ENCODE measurements around the gene CREB5.
A peak's percentile ranks its signal among the peaks of the same experiment; 100 is the strongest.

The CREB5 gene

DNA sequence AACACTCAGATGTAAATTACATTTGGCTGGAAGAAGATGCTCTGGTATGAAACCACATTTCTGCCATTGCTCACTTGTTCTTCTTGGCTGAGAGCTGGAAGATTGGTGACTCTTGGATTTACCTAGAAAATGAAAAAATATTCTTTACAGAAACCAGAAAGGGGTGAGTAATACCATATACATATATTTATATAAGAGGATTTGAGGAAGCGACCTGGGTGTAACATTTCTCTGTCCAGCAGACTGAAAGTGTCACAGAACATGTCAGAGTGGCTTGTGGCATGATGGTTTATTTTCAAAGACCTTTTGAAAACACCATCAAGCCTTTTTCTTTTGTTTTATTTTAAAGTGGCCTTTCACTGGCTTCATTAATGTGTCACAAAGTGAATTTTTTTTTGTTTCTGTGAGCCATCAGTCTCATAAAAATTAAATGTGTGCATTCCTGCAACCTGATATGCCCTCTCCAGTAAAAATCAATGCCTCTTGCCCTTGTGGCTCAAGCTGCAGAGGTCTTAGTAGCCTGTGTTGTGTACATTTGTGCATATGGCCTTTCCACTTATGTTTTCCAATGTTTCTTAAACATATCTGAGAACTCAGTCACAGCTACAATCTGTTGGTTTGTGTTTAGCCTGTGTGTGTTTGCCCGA lies 23.5 kb downstream of the CREB5 start:
- no peak for DNase-seq (ENCODE audit: low read depth)

DNA sequence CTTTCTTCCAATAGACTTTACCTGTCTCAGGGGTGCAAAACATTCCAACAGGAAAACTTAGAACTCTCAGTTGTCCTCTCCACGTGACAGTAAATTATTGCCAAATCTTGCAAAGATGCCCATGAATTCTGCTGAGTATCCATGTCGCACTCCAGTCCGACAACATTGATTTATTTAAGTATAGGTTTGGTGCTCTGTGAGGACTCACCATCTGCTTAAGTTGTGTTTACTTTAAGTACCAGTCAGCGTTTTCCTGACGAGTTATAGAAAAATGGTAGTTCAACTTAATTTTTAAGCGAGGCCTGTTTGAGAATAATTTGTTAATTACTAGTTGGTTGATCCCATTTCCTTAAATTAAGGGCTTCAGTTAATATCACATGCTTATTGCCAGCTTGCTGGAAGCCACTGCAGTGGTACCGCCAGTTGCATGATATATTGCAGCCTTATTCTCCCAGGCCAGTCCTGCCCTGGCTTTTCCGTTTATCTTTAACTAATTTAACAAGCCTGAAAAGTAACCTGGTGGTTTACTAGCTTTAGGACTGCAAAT lies 27.8 kb downstream of the CREB5 start:
- no peak for DNase-seq (ENCODE audit: low read depth)

DNA sequence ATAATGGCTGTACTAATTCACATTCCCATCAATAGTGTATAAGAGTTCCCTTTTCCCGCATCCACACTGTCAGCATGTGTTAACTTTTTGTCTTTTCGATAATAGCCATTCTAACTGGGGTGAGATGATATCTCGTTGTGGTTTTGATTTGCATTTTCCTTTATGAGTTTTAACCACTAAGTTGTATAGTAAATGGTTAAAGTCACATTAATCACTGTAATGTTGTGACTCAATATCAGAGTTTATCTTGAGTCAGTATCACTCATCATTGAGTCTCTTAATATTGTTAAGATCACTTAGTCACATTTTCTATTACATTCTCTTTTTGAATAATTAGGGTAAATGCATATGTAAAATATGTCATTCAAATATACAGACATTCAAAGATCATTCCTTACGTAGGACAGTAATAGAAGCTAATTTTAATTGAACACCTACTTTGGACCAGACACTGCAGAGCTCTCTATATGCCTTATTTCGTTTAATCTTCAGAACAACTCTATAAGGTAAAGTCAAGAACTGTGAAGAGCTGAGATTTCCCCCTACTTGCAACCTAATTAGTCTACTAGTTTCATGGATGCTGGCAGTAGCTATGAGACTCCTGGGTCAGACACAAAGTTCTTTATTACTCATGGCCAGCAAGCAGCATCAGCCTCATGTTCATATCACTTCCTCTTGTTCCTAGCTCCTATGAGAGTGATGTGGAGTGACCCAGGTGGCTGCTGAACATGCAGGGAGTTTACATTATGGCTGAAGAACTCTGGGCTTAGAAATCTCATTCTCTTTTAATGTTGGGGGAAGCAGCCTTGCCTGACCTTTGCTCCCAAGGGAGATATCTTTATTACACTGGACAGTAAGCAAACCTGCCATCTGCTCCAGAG lies 30.5 kb downstream of the CREB5 start:
- DNase-seq (ENCODE audit: low read depth) = peak; percentile 31

DNA sequence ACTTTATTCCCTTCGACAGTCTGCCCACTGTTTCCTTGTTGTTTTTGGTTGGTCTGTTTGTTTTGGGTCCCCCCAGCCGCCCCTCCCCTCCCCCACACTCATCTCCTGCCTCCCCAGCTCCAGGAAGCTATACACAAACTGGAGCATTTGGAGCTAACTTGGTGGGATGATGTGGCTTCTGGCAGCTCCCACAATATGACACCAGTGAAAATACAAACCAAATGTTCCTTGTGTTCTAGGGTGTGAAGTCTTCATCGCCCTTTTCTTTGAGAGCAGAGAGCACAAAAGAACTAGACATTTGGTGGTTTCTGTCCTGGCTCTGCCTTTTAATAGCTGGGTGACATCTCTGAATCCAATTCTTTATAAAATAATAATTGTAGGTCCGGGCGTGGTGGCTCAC lies 33.8 kb downstream of the CREB5 start:
- DNase-seq (ENCODE audit: low read depth) = no peak

DNA sequence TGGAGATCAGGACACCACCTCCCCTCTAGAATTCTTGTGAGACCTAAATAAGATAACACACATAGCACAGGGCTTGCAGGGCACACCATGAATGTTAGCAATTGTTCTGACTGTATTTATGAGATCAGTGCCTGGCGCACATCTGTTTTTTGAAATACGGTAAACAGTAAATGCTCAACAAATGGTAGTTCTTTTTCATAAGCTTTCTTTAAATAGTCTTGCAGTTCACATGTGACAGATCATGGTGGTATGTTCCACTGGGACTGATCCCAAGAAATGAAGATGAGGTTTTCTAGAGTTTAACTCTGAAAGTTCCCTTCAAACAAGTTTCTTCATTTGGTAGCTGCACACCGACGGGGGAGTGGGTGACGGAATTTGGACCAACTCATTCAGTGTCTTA lies 34.8 kb downstream of the CREB5 start:
- DNase-seq (ENCODE audit: low read depth) = no peak

DNA sequence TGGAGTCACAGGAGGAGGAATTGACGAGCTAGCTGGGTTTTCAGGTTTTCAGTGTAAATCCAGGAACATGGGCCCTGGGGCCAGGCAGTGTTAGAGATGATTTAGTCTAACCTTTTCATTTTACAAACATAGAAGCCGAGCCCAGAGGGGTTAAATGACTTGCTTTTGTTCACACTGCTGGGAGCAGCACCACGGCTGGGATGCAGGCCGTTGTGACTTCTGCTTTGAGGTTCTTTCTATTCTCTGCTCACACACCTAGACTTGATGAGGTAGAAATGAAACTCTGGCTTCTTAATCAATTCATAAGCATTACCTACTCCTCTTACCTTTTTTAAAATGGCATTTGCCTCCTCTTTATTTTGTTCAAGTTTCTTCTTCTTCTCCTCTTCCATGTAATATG lies 36.4 kb downstream of the CREB5 start:
- no peak for DNase-seq (ENCODE audit: low read depth)

DNA sequence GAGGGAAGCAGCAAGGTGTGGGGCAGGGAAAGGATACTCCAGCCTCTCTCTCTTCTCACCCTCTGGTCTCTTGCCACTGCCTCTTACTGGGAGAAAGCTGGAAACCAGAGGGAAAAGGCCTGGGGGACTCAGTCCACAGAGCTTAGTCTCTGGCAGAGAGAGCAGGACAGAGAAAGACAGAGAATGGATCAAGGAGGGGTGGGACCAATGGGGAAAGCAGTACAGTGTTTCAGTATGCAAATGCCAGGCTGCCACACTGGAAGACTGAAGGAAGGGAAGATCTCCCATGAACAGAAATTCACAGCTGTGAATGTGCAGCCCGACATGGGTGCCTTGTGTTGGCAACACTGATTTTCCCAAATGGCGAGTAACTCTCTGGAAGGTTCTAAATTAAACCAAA lies 40.4 kb downstream of the CREB5 start:
- no peak for DNase-seq (ENCODE audit: low read depth)

DNA sequence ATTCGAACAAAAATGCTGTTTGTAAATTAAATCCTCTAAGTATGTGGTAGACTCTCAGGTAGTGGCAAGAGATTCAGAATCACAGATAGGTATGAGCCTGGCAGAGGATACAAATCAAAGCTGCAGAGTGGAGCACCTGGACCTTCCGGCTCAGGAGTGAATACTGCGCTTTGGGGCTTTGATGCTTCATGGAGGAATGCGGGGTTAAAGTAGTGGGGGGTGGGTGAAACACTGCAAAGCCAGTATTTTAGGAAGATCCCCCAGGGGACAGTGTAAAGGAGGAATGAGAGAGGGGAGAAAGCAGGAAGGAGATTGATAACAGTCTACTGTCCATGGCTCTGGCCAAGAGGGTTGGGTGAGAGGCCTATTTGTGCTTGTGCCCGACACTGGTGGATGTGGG lies 43.2 kb downstream of the CREB5 start:
- no peak for DNase-seq (ENCODE audit: low read depth)

DNA sequence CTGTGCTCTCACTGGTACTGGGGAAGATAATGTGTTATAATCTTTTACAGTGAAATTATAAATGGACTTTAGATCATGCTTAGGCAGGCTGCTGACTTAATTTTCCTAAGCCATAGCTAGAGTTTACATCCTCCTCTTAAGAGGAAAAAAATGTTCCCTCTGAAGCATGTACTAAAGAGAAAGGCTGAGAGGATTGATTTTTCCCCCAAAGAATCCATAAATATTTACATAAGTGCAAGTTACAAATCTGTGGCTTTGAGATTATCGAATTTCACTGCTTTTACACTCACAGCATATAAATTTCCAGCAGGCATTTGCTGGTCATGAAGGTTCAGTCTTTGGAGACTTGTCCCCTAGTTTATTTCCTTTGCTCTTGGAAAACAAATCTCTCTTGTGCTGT lies 43.7 kb downstream of the CREB5 start:
- no peak for DNase-seq (ENCODE audit: low read depth)

DNA sequence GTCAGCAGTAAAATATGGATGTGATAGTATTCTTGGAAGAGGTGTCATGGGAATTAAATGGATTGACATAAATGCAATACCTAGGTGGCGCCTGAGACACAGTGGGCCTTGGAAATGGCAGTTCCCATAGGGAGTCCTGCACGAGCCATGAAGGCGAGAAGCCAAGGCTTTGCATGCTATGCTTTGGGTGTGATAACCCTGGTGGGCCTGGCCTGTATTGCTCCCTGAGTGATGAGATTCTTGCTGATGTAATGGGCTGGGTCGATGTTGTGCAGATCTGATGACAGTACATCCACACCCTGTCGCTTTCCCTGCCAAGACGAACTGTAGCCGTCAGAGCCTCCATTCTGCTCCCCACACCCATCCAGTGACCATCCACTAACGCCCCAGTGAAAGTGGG lies 46.4 kb downstream of the CREB5 start:
- no peak for DNase-seq (ENCODE audit: low read depth)

DNA sequence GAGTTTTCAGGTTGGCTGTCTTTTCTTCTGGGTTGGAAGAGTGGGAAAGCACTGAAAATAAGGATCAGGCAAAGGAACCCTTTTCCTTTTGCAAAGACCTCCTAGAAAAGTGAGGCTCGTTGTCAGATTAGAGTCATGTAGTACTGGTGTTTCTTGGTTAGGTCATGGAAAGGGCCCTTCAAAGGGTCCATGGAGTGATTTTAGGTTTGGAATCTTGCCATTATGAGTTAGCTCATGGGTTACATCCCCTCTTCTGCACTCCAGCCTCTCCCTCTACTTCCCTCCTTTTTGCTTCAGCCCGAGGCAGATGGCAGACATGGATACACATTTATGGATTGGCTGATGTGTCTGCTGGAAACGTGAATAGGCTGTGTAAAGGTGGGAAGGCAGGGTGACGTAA lies 47.0 kb downstream of the CREB5 start:
- no peak for DNase-seq (ENCODE audit: low read depth)

DNA sequence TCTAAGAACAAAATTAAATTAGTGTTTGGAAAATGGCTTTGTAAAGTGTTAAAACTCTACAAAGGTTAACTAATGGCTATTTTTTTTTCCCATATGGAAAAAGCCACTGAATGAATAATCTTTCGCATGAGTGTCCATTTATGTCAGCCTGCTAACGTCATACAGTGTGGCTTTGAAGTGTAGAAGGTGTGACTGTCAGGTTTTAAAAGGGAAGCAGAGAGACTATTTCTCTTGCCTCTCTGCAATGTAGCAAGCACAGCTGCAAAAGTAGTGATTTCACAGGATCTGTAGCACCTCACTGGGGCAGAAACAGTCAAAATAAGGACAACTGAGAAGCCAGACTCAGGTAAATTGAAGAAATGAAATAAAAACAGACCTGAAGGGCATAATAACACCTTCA lies 53.4 kb downstream of the CREB5 start:
- DNase-seq (ENCODE audit: low read depth) = no peak

DNA sequence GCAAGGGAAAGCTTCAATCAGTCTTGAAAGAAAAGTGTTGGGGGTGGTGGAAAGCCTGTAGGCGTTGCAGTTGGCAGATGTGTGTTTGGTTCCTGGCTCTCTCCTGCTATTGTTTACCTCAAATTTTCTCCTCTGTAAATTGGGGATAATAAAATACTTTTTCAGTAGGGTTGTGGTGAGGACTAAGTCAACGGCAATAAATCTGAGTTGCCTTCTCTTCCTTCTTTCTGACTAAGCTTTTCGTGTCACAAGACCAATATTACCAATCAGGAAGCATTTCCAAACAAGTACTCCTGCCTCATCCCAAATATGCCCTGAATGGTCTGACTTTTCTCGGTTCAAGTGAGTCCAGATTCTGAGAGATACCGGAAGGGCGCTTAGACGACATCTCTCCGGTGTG lies 54.0 kb downstream of the CREB5 start:
- no peak for DNase-seq (ENCODE audit: low read depth)

DNA sequence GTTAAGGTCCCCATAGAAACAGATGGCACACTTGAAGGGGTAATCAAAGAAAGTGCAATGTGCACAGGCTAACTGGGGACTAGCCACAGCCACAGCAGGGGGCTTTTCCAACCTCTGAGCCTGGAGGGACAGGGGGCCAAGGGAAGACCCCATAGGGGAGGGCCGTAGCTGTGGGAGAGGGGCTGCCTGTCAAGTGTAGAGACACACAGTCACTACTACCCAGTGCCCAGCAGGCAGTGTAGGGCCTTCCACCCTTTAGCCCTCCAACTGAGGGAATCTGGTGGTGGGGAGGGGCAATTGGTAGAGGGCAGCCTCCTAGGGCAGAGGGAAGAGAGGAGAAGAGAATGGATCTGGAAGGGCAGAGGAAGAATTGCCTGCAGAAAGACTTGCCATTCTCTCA lies 54.6 kb downstream of the CREB5 start:
- no peak for DNase-seq (ENCODE audit: low read depth)

DNA sequence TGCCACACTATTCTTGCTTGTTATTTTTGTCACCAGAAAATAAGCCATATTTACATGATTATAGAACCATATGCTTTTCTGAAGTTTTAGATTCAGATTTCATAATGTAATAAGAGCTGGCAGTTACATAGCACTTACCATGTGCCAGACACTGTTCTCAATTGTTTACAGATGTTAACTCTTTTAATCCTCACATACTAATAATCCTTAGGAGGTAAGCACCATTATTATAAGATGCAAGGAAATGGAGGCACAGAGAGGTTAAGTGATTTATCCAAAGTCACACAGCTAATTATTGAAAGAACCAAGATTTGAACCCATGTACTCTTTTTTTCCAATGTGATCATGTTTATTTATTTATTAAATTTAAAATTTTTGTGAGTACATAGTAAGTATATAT lies 57.2 kb downstream of the CREB5 start:
- DNase-seq (ENCODE audit: low read depth) = no peak

DNA sequence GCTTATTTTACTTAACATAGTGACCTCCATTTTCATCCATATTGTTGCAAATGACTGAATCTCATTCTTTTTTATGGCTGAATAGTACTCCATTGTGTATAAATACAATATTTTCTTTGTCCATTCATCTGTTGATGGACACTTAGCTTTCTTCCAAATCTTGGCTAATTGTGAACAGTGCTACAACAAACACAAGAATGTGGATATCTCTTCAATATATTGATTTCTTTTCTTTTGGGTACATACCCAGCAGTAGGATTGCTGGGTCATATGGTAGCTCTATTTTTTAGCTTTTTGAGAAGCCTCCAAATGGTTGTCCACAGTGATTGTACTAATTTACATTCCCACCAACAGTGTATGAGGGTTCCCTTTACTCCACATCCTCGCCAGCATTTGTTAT lies 58.0 kb downstream of the CREB5 start:
- no peak for DNase-seq (ENCODE audit: low read depth)

DNA sequence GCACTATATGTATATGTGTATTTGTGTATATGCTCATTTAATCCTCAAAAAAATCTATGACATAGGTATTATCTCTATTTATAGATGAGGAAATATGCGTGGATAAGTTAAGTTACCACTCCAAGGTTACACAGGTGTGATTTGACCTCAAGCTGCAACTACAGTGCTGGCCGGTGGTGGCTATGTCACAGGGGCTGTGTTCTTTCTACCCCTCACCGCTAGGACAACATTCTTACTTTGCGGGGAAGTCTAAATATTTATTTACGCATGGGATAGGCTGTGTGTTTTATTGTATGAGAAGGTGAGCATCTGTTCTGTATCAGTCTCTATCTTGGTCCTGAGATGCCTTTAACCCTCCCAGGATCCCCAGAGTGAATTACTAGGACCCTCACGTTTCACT lies 60.0 kb downstream of the CREB5 start:
- DNase-seq (ENCODE audit: low read depth) = no peak

DNA sequence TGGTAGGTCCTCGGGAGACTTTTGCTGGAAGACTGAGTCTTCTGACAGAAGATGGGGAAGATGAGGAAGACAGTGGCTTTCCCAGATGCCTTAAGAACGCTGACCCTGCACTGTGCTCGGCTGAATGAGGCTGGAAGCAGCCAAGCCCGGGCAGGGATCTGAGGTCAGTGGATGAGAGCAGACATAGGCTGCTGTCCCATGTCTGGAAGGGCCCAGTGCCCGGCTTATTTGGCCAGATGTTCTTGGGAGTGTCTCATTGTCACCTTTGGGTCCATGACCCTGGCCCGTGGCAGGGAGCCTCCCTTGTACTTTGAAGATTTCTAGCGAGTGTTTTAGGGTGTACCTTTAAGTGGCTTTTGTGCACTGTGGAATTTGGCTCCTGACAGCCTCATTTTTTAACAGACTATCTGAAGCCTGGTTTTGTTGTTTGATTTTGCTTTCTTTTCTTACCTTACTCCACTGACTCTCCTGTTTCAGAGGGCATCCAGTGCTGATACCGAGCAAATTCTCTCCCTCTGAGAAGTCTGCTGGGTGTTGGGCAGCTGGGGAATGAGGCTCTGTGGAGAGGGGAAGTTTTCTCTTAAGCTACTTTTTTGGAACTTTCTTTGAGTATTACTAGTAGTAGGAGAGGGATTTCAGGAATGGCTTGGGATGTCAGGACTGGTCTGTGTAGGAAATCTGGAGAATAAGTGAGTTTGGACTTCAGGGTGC lies 61.4 kb downstream of the CREB5 start:
- DNase-seq (ENCODE audit: low read depth) = no peak

DNA sequence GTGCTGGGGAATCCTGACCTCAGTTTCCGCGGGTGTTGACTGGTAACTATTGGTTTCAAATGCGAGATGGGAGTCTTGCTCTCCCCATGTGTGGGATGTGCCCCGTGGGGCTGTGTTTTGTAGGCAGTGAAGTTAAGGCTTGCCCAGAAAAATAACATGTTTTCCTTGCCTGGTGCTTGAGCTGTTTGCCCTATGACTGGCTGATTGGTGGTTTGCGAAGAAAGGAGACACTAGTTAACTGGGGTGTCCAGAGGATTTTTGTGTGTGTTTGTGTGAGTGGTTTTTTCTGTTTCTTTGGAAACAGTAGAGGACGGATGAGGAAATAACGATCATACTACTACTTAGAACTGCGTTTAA lies 61.9 kb downstream of the CREB5 start:
- no peak for DNase-seq (ENCODE audit: low read depth)

DNA sequence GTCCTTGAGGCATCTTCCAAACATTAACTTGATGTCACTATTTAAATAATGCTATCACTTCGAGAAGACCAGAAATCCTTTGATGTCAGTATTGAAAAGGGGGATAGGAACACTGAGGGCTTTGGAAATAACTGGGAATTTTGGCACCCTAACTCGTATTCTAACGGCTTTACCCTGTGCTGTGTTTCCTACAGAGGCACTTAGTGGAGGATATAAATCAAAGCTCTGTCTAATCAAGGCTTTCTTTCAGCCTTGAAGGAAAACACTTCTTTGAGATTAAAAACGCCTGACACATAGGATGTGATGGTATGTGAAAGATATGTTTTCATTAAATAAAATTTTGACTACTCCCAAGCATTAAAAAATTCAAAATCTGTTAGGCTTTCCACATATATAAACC lies 62.3 kb downstream of the CREB5 start:
- no peak for DNase-seq (ENCODE audit: low read depth)

DNA sequence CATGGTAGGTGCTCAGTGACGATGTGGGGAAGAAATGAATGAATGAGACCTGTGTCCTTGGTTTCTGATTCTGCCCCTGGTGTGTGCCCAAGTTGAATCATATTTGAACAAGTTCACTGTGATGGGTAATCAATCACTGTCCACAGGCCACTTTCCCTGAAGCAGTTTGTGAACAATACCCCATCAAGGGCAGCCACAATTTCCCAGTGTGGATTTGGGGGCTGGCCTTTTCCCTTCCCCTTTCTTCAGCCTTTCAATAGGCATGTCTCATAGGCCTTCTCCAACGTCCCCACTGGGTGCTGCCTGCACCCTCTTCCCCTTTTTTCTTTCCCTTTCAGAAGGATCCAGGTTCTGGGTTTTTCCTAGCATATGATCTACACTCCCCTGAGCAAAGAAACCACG lies 64.7 kb downstream of the CREB5 start:
- no peak for DNase-seq (ENCODE audit: low read depth)

DNA sequence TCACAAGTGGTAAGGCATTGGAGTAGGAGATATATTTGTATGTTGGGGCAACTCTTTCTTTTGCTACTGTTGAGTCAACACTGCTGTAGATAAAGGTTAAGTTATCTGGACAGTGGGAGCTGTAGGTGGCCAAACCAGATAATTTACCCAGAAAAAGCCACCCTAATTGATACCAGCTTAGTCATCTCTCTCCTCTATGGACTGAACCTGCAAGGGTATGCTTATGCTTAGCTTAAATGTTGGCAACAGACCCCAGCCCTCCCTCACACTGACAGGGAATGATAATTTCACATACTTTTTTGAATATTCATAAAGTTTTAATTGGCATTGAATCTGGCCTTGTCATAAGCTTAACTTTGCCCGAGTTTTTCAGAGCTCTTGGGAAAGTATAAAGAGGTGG lies 66.3 kb downstream of the CREB5 start:
- DNase-seq (ENCODE audit: low read depth) = peak; percentile 8

DNA sequence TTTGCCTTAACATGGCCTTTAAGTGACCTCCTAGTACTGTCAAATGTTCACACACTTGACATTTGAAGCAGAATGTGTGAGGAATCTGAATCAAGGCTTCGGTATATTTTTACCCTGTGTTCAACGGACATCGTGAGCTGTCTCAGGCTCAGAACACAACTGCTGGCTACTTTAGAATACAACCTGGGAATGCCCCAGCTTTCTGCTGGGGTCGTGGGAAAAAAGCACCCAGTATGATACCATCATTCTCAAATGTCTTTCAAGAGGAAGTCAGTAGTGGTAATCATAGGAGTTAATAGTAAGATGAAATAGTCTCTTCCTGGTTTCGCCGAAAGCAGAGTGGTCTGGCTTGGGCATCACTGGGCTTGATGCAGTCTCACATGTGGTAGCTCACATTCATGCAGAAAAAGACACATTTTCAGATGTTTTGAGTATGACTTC lies 67.2 kb downstream of the CREB5 start:
- no peak for DNase-seq (ENCODE audit: low read depth)

All from amniotic epithelial cell (primary cell).